ENCODE results near the gene COL4A1. TPM values are rescaled to one million over a fixed set of nuclear protein-coding genes. Genes with fewer than 3 reads are reported as not detected.

The COL4A1 gene
- total RNA-seq, 1 donor from 2014 or later, result 107 TPM

DNA sequence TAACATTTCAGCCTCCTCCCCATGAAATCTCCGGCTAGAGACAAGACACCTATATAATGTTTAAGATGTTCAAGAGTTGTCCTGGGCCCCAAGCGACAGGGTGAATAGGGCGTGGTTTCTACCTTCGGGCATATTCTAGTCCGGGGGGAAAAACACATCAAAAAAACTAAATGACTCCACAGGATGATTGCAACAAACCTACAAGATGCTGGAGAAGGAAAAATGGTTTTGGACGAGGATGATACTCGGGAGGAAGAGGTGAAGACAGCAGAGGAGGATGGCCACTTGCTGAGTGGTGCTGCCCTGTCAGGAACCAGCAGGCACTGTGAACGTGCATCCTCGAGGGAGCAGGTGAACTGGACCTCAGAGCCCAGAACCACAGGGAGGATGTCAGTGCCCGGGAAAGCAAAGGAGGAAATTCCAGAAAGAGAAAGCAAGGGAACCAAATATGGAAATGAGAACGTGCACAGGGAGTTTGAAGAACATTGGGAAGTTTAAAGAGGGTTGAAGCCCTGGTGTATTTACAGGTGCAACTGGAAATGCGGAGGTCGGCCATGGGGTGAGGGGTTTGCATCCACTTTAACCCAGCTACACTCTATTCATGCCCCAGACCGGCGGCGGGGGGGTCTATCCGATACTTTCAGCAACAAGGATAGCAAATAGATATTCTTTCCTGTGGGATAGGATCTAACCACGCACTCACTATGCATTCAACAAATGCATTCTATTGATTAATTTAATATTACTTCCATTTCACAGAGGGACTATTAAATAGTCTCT, 50.6 kb downstream of the COL4A1 start:
- ATAC-seq (ENCODE audit: poor library complexity) (no peak), DNase-seq (no peak)
- intact Hi-C loops (cut with DNase I), result loop anchor here (5.0 kb wide), 1 partner anchor 46 kb away; no protein-coding TSS in a partner anchor

DNA sequence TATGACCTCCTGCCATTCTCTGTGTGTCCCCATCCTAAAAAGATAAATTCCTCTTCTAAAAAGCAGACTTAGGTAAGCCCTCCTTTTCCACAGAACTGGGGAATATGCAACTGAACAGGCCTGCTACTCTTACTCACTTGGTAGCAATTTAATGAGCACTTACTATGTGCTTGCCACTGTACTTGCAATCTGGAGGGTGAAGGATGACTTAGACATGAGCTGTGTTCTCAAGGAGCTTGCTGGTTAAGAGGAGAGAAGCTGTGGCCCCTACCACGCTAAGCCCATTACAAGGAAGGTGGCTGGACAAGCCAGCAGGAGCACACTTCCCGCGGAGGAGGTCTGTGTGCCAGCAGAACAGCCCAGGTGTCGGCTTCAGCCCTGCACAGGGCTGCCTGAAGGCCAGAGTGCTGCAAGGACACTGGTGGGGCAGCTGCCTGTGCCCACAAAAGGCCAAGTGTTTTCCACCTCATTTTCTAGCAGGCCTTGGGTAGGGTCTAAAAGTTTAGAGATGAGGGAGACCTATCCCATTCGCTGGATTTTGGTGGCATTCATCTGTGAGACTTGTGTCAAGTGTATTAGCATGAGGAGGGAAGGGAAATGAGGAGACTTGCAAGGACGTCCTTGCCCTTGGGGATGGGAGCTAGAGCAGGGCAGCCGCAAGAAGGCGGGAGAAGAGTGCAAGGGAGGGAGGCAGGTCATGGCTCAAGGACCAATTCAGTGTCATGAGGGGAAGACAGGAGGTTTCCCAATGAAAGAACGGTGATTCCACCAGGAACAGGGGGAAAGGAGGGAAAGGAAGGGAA, 52.0 kb downstream of the COL4A1 start:
- intact Hi-C loops (cut with DNase I), result loop anchor here (5.0 kb wide), 1 partner anchor 47 kb away; no protein-coding TSS in a partner anchor
- ATAC-seq (ENCODE audit: poor library complexity), result no peak
- no peak for DNase-seq

DNA sequence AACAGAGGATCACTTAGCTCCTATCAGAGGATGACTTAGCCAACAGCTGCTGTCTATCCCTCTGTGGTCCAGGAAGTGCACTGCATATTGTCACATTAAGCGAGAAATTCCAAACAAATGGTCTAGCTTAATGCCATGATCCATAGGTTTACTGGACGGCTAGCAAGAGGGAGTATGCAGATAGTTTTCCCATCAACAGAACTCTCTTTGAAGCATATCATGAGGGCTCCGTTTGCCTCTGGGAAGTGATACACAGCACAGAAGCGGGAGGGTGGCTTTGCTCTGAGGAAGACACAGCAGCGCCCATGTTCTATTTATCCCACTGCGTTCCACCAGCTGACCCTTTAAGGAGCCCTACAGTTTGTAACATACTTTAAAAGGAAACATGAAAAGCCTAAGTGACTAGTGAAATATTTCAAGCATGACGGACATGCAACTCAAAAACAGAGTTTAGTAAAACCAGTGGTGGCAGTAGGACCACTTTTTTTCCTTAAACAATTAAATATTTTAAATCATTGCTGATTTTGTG, 52.7 kb downstream of the COL4A1 start:
- DNase-seq (no peak), ATAC-seq (ENCODE audit: poor library complexity) (no peak)
- intact Hi-C loops (cut with DNase I), result no loop called here

DNA sequence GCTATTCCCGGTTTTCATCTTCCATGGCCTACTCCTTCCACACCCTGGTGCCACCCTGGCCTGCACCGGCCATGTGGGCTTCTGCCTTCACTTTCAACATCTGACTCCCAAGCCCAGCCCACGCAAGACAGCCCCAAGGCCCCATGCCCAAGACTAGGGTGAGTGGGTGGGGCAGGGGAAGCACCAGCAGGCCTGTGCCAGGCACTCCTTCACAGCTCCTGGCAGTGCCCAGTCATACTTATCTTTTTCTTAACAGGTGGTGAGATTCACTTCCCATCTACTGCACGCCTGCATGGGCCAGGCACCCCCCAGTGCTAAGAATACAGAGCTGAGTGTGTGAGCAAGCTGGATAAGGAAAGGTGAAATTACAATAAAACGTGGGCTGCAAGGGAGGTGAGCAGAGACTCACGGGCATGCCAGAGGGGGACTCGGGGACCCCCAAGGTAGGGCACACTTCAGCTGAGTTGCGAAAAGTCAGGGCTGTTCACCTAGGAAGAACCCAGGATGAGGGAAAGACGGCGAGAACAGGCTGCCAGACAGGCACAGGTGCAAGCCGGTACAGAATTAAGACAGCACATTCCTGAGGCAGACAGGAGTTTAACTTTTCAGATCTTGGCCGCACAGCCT, 55.7 kb downstream of the COL4A1 start:
- DNase-seq (no peak), ATAC-seq (ENCODE audit: poor library complexity) (no peak)
- intact Hi-C loops (cut with DNase I), result no loop called here

DNA sequence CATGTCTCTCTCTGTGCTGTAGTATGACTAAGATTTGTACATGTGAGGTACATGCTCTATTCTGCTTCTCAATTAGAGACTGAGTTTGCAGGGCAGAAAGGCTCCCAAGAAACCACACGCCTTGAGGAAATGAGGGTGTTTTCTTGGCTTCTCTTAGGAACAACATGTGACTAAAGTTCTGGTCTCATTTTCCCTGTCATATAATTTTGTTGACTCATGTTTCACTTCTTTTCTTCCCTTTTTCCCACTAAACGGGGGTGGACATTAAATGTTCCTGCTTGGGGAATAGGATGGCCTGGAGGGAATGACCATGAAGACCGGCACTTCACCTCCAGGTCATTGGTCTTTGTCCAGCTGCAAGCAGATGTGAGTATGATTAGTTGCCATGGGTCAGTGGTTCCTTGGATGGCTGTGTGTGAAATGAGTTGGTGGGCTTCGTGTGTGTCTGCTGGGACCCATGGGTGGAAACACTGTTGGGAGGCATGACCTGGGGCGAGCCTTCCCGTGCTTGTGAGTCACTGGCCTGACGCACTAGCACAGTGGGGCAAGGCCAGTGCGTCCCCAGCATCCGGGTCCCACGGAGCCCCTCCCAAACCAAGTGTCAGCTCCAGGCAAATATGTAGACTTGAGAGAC, 56.6 kb downstream of the COL4A1 start:
- ATAC-seq (ENCODE audit: poor library complexity) (peak; percentile 61), DNase-seq (peak; percentile 74)
- intact Hi-C loops (cut with DNase I), result no loop called here

- DNase-seq (no peak), ATAC-seq (ENCODE audit: poor library complexity) (no peak)
- intact Hi-C loops (cut with DNase I), result no loop called here
Observed at GRCh38 chr13:110249326-110249725, 57.6 kb downstream of the COL4A1 start.

DNA sequence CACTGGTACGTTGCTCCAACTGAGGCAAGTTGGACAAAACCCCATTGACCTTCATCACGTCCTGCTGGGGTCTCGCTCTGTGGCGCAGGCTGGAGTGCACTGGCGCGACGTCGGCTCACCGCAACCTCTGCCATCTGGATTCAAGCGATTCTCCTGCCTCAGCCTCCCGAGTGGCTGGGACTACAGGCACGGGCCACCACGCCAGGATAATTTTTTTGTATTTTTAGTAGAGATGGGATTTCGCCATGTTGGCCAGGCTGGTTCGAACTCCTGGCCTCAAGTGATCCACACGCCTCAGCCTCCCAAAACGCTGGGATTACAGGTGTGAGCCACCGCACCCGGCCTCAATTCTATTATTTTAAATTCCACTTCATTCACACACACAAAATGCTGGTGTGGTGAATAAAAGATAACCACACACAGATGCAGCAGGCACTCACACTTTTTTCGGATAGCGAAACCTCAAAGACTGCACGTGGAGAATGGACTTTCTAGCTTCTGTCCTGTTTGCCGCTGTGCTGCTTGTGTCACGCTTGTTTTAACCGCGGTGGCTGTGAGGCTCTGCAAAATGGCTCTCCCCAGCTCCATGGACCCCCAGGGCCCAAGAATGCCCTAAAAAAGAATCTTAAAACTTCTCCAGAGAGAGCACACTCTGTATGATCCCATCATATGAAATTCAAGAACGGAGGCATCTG, 58.4 kb downstream of the COL4A1 start:
- intact Hi-C loops (cut with DNase I), result no loop called here
- no peak for DNase-seq
- no peak for ATAC-seq (ENCODE audit: poor library complexity)

DNA sequence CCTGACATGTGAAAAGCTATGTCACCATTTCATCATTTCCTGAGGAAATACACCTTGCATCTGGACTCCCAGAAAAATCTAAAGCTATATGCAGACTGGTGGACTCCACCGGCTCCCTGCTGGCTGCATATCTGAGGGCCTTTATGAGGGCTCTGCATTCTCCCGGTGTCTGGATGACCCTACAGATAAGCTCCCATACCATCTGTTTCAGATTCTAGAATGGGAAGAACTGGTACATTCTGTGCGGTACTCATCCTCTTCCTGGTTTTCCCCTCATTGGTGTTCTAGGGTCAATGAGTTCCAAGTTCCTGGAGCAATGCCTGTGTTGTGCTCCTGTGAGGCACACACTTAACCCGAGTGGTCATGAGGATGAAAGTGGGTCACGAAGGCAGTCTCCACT, 60.4 kb downstream of the COL4A1 start:
- no peak for ATAC-seq (ENCODE audit: poor library complexity)
- intact Hi-C loops (cut with DNase I), result no loop called here
- no peak for DNase-seq

- DNase-seq, result no peak
- intact Hi-C loops (cut with DNase I), result no loop called here
Observed at GRCh38 chr13:110245416-110245899, 61.5 kb downstream of the COL4A1 start.

DNA sequence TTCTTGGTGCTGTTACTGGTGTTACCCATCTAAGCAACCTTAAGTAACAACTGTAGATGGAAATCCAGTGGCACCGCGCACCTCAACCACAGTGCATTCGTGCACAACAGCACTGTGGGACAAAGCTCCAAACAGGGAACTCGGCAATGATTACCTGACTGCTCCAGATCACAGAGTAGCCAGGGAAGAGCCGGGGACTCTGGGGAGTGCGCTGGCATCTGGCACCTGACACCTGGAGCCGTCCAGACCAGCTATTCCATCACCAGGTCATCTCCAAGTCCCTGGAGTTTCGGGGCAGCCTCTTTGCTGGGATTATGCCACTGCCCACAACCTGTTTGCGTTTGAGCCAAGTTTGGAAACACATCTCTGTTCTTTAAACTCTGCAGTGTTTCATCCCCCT, 62.0 kb downstream of the COL4A1 start:
- intact Hi-C loops (cut with DNase I), result no loop called here
- ATAC-seq (ENCODE audit: poor library complexity), result no peak
- no peak for DNase-seq

More at GRCh38 chr13:110245416-110245899, 61.5 kb downstream of the COL4A1 start:
- ATAC-seq (ENCODE audit: poor library complexity), result no peak

GRCh38 chr13:110244071-110244830, 62.7 kb downstream of the COL4A1 start:
- ATAC-seq (ENCODE audit: poor library complexity) (peak; percentile 1), DNase-seq (no peak)
- intact Hi-C loops (cut with DNase I), result no loop called here

DNA sequence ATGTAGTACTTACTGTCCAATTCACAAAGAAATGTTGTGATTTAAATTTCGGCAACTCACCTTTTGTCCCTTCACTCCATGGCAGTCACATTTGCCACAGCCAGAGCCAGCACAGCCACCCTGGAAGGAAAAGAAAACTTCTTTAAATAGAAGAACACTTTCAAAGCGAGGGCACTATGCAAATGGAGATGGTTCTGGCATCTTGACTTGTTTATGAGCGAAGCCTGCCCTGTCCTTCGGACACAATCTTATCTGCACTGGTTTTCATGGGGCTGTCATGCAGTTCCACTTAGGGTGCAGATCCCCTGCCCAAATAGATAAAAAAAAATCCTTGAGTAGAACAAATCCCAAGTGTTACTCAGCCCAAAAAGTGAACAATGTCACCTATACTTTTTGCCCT, 64.3 kb downstream of the COL4A1 start:
- DNase-seq (no peak), ATAC-seq (ENCODE audit: poor library complexity) (peak; percentile 40)
- intact Hi-C loops (cut with DNase I), result no loop called here

- ATAC-seq (ENCODE audit: poor library complexity), result no peak
- intact Hi-C loops (cut with DNase I), result no loop called here
- DNase-seq, result no peak
Observed at GRCh38 chr13:110240943-110241342, 66.0 kb downstream of the COL4A1 start.

GRCh38 chr13:110240352-110240751, 66.6 kb downstream of the COL4A1 start:
- intact Hi-C loops (cut with DNase I), result no loop called here
- no peak for ATAC-seq (ENCODE audit: poor library complexity)
- DNase-seq, result no peak

GRCh38 chr13:110239280-110240125, 67.5 kb downstream of the COL4A1 start:
- ATAC-seq (ENCODE audit: poor library complexity) (no peak), DNase-seq (no peak)
- intact Hi-C loops (cut with DNase I), result no loop called here

GRCh38 chr13:110238818-110239195, 68.2 kb downstream of the COL4A1 start:
- ATAC-seq (ENCODE audit: poor library complexity) (peak; percentile 72), DNase-seq (no peak)

More at GRCh38 chr13:110238818-110239195, 68.2 kb downstream of the COL4A1 start:
- intact Hi-C loops (cut with DNase I), result no loop called here

Measured in Right ventricle myocardium superior (tissue), 1 donor.